Measurements from ENCODE around the gene SLC2A9. TPM values are rescaled to one million over a fixed set of nuclear protein-coding genes. Genes with fewer than 3 reads are reported as not detected.

Gene SLC2A9
- total RNA-seq, 2 donors from 2014 or later: 0.95 to 1.9 TPM

DNA sequence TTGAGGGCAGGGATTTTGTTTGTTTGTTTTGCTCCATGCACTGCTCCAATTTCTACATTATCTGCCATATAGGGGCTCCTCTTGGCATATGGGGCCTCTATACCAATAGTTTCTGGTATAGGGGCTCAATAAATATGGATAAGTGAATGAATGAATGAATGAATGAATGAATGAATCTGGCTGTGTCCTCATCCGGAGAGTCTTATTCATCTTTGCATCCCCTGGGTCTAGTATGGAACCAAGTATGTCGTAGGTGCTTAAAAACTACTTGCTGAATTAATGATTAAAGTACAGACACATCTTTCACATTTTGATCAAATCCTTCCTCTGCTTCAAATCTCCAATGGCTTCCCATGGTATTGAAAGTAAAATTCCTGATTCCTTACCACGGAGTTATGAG is 159.7 kb downstream of the SLC2A9 start:
- H3K4me3 Mint-ChIP-seq: no peak overlapping the region
- peaks cover 18% of the 10 kb centered on the region for H3K27me3 Mint-ChIP-seq (ENCODE audit: insufficient read depth)
- H3K4me1 ChIP-seq (ENCODE audit: control insufficient read depth, insufficient read depth, low read length): no peaks in the 10 kb centered on the region

DNA sequence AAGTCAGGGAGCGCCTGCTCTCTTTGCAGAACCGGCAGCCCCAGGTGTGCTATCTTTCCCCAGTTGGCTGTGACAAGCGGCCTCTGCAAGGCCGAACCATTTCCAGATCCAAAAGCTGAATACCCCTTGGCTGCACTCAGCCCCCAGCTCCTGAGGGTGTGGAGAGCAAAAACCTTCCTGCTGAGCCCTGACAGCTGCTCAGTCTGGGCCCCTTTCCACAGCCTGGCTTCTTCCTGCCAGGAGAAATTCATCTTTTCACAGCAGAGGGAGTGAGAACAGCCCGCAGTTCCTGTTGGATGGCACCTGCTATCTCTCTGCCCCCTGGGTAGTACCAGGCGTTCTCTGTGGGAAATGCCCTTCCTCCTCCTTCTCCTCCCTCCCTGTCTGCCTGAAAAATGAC is 161.5 kb downstream of the SLC2A9 start:
- Histone ChIP-seq H3K9me3 (ENCODE audit: control insufficient read depth, low read length) (peaks cover 12% of the 10 kb centered on the region), H3K4me3 (ENCODE audit: low read length) (no peak overlapping the region), H3K27me3 (ENCODE audit: control insufficient read depth, insufficient read depth, low read length, poor library complexity, severe bottlenecking) (no peaks in the 10 kb centered on the region), H3K9ac (ENCODE audit: extremely low read depth, low read length, poor library complexity, severe bottlenecking) (no peak overlapping the region), H3K36me3 (ENCODE audit: control insufficient read depth, insufficient read depth, low read length) (no peaks in the 10 kb centered on the region), H3K27ac (ENCODE audit: low read depth, low read length) (no peak overlapping the region), H3K4me1 (ENCODE audit: control insufficient read depth, insufficient read depth, low read length) (no peaks in the 10 kb centered on the region)
- Mint-ChIP-seq H3K4me1 (no peaks in the 10 kb centered on the region), H3K27me3 (ENCODE audit: insufficient read depth) (peaks cover 17% of the 10 kb centered on the region), H3K36me3 (ENCODE audit: low read depth) (no peaks in the 10 kb centered on the region), H3K27ac (no peak overlapping the region), H3K9me3 (peaks cover 25% of the 10 kb centered on the region), H3K4me3 (no peak overlapping the region)
- no peak for DNase-seq
- TF ChIP-seq, protein P1, sequence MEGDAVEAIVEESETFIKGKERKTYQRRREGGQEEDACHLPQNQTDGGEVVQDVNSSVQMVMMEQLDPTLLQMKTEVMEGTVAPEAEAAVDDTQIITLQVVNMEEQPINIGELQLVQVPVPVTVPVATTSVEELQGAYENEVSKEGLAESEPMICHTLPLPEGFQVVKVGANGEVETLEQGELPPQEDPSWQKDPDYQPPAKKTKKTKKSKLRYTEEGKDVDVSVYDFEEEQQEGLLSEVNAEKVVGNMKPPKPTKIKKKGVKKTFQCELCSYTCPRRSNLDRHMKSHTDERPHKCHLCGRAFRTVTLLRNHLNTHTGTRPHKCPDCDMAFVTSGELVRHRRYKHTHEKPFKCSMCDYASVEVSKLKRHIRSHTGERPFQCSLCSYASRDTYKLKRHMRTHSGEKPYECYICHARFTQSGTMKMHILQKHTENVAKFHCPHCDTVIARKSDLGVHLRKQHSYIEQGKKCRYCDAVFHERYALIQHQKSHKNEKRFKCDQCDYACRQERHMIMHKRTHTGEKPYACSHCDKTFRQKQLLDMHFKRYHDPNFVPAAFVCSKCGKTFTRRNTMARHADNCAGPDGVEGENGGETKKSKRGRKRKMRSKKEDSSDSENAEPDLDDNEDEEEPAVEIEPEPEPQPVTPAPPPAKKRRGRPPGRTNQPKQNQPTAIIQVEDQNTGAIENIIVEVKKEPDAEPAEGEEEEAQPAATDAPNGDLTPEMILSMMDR (conservative IDR thresholded peaks at IDR 0.05): no peak
- WGBS, 2 experiments (ENCODE audit: insufficient coverage in 1 of 2, insufficient read length in 1 of 2): 86 to 94% methylated on average over 3 to 6 of the region's 6 CpGs

More for the DNA sequence above, 159.7 kb downstream of the SLC2A9 start:
- no peaks in the 10 kb centered on the region for H3K27me3 ChIP-seq (ENCODE audit: control insufficient read depth, insufficient read depth, low read length, poor library complexity, severe bottlenecking)
- Mint-ChIP-seq H3K9me3 (peaks cover 10% of the 10 kb centered on the region), H3K36me3 (ENCODE audit: low read depth) (no peaks in the 10 kb centered on the region), H3K4me1 (no peaks in the 10 kb centered on the region), H3K27ac (no peak overlapping the region)
- no peaks in the 10 kb centered on the region for H3K36me3 ChIP-seq (ENCODE audit: control insufficient read depth, insufficient read depth, low read length)
- H3K9ac ChIP-seq (ENCODE audit: extremely low read depth, low read length, poor library complexity, severe bottlenecking): no peak overlapping the region
- no peak for DNase-seq
- no peak overlapping the region for H3K4me3 ChIP-seq (ENCODE audit: low read length)
- WGBS, 2 experiments (ENCODE audit: insufficient coverage in 1 of 2, insufficient read length in 1 of 2): 89 to 100% methylated on average over 1 to 3 of the region's 3 CpGs
- peaks cover 2% of the 10 kb centered on the region for H3K9me3 ChIP-seq (ENCODE audit: control insufficient read depth, low read length)
- no peak overlapping the region for H3K27ac ChIP-seq (ENCODE audit: low read depth, low read length)
- TF ChIP-seq, protein P1 (conservative IDR thresholded peaks at IDR 0.05): no peak

DNA sequence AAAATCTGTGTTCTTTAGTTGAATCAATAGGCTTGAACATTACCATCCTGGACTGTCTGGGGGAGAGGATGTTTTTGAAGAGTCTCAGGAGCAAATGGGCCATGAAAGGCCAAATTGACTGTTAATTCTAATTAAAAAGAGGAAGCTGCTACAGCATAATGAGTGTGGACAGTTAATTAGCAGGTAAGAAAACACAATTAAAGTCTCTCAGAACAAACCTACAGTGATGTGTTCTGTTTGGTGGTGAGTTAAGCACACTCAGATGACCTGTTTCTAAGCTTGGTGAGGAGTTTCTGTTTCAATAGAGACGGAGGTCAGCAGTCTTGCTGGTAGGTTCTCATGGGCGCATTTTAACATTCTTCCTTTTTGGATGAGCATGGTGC is 171.8 kb downstream of the SLC2A9 start:
- Histone ChIP-seq H3K27ac (ENCODE audit: low read depth, low read length) (no peak overlapping the region), H3K9ac (ENCODE audit: extremely low read depth, low read length, poor library complexity, severe bottlenecking) (no peak overlapping the region)
- H3K4me1 Mint-ChIP-seq: peaks cover 2% of the 10 kb centered on the region

More for the DNA sequence above, 171.8 kb downstream of the SLC2A9 start:
- Mint-ChIP-seq H3K9me3 (peaks cover 7% of the 10 kb centered on the region), H3K4me3 (no peak overlapping the region), H3K27me3 (ENCODE audit: insufficient read depth) (peaks cover 7% of the 10 kb centered on the region), H3K27ac (no peak overlapping the region), H3K36me3 (ENCODE audit: low read depth) (no peaks in the 10 kb centered on the region)
- Histone ChIP-seq H3K9me3 (ENCODE audit: control insufficient read depth, low read length) (no peaks in the 10 kb centered on the region), H3K36me3 (ENCODE audit: control insufficient read depth, insufficient read depth, low read length) (no peaks in the 10 kb centered on the region), H3K27me3 (ENCODE audit: control insufficient read depth, insufficient read depth, low read length, poor library complexity, severe bottlenecking) (no peaks in the 10 kb centered on the region), H3K4me3 (ENCODE audit: low read length) (no peak overlapping the region), H3K4me1 (ENCODE audit: control insufficient read depth, insufficient read depth, low read length) (no peaks in the 10 kb centered on the region)
- TF ChIP-seq, protein P1 (conservative IDR thresholded peaks at IDR 0.05): no peak
- DNase-seq: no peak
- 95 to 100% methylated on average over 2 of the region's 2 CpGs for WGBS, 2 experiments (ENCODE audit: insufficient coverage in 1 of 2, insufficient read length in 1 of 2)

Data from endodermal cell (in vitro differentiated cells).